Measurements from ENCODE around the gene TSHZ2.

Gene TSHZ2

DNA sequence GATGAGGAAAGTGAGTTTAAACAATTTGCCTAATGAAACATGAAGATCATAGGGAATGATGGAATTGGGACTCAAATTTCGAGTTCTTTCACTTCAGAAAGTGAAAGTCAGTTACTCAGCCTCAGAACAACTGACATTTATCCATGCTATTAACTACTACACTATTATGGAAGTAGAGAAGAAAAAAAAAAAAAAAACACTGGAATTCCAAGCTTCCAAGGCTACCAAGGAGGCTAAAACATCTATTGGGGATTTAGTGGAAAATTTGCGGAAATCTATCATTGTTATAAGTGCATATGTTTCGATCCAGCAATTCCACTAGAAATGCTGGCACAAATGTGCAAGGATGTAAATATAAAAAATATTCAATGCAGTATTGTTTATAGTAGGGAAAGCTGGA, 70.4 kb downstream of the TSHZ2 start:
- Histone ChIP-seq H3K4me2 (ENCODE audit: low read length, poor library complexity, severe bottlenecking) (no peak overlapping the region), H3K23ac (ENCODE audit: low read length in 2 of 2) (no peak overlapping the region), H3K4me1 (ENCODE audit: control insufficient read depth, insufficient read depth, low read depth, low read length) (no peaks in the 10 kb centered on the region), H3K4ac (ENCODE audit: low read depth in 1 of 2, low read length in 2 of 2) (no peak overlapping the region), H2AFZ (ENCODE audit: low read depth, low read length) (no peak overlapping the region), H2BK5ac (ENCODE audit: low read depth, low read length, poor library complexity, severe bottlenecking) (no peak overlapping the region), H3K79me1 (replicated peaks; ENCODE audit: low read length, poor library complexity, severe bottlenecking) (no peaks in the 10 kb centered on the region), H2BK120ac (ENCODE audit: low read depth, low read length) (no peak overlapping the region), H2BK12ac (ENCODE audit: low read length in 2 of 2) (no peak overlapping the region), H3K18ac (ENCODE audit: low read depth in 1 of 2, low read length in 2 of 2) (no peak overlapping the region), H3K9me3 (ENCODE audit: control insufficient read depth, low read length) (peaks cover 2% of the 10 kb centered on the region), H3K27ac (ENCODE audit: low read length, poor library complexity, severe bottlenecking) (no peak overlapping the region), H4K8ac (ENCODE audit: low read length) (no peak overlapping the region), H3K36me3 (ENCODE audit: control insufficient read depth in 1 of 2, insufficient read depth in 2 of 2, low read depth in 1 of 2, low read length in 2 of 2) (peaks cover 0 to 20% of the 10 kb centered on the region in 2 experiments), H4K91ac (ENCODE audit: low read length) (no peak overlapping the region), H3K27me3 (ENCODE audit: control insufficient read depth in 1 of 2, insufficient read depth in 1 of 2, low read length in 2 of 2) (no peaks in the 10 kb centered on the region), H2BK15ac (ENCODE audit: low read depth, poor library complexity, severe bottlenecking) (no peak overlapping the region), H3K9ac (ENCODE audit: low read length) (peak overlapping the region; percentile 87), H3K14ac (ENCODE audit: low read length in 2 of 2) (no peak overlapping the region), H2AK5ac (ENCODE audit: low read length, severe bottlenecking) (no peak overlapping the region), H3K4me3 (ENCODE audit: insufficient read depth in 1 of 2, low read depth in 1 of 2, low read length in 2 of 2) (peak overlapping the region in 1 of 2 experiments; percentile 63)
- no peak for DNase-seq
- WGBS = 100% methylated on average over 2 of the region's 3 CpGs

DNA sequence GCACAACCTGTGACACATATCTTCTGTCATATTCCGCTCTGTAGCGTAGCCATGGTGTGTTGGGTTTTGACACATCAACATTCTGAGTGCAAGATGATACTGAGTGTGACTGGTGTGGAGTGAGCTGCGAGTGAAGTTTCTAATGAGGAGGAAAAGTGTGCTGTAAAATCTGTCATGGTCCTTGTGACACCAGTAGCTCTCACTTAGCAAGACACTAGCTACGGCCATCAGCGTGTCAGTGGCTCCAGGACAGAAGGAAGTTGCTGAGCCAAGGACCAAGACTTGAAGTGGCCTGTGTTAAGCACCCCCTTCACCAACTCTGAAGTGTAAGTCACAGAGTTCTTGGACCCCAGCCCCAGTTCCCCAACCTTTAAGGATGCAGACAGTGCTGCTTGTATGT, 72.1 kb downstream of the TSHZ2 start:
- Histone ChIP-seq H2BK15ac (ENCODE audit: low read depth, poor library complexity, severe bottlenecking) (no peak overlapping the region), H3K4me3 (ENCODE audit: insufficient read depth in 1 of 2, low read depth in 1 of 2, low read length in 2 of 2) (no peak overlapping the region), H2AFZ (ENCODE audit: low read depth, low read length) (no peak overlapping the region), H3K18ac (ENCODE audit: low read depth in 1 of 2, low read length in 2 of 2) (peak overlapping the region in 1 of 2 experiments; percentile 52), H3K9ac (ENCODE audit: low read length) (no peak overlapping the region), H4K91ac (ENCODE audit: low read length) (no peak overlapping the region), H3K4ac (ENCODE audit: low read depth in 1 of 2, low read length in 2 of 2) (peak overlapping the region in 1 of 2 experiments; percentile 55), H3K36me3 (ENCODE audit: control insufficient read depth in 1 of 2, insufficient read depth in 2 of 2, low read depth in 1 of 2, low read length in 2 of 2) (peaks cover 0 to 35% of the 10 kb centered on the region in 2 experiments), H2BK12ac (ENCODE audit: low read length in 2 of 2) (no peak overlapping the region), H2BK120ac (ENCODE audit: low read depth, low read length) (no peak overlapping the region), H2AK5ac (ENCODE audit: low read length, severe bottlenecking) (no peak overlapping the region), H3K79me1 (replicated peaks; ENCODE audit: low read length, poor library complexity, severe bottlenecking) (no peaks in the 10 kb centered on the region), H3K4me1 (ENCODE audit: control insufficient read depth, insufficient read depth, low read depth, low read length) (no peaks in the 10 kb centered on the region), H2BK5ac (ENCODE audit: low read depth, low read length, poor library complexity, severe bottlenecking) (no peak overlapping the region), H3K27ac (ENCODE audit: low read length, poor library complexity, severe bottlenecking) (no peak overlapping the region), H3K4me2 (ENCODE audit: low read length, poor library complexity, severe bottlenecking) (no peak overlapping the region), H3K14ac (ENCODE audit: low read length in 2 of 2) (peak overlapping the region in 1 of 2 experiments; percentile 3), H3K9me3 (ENCODE audit: control insufficient read depth, low read length) (peaks cover 10% of the 10 kb centered on the region), H3K23ac (ENCODE audit: low read length in 2 of 2) (no peak overlapping the region), H3K27me3 (ENCODE audit: control insufficient read depth in 1 of 2, insufficient read depth in 1 of 2, low read length in 2 of 2) (no peaks in the 10 kb centered on the region), H4K8ac (ENCODE audit: low read length) (no peak overlapping the region)
- DNase-seq = no peak
- 82% methylated on average over 5 of the region's 5 CpGs for WGBS

DNA sequence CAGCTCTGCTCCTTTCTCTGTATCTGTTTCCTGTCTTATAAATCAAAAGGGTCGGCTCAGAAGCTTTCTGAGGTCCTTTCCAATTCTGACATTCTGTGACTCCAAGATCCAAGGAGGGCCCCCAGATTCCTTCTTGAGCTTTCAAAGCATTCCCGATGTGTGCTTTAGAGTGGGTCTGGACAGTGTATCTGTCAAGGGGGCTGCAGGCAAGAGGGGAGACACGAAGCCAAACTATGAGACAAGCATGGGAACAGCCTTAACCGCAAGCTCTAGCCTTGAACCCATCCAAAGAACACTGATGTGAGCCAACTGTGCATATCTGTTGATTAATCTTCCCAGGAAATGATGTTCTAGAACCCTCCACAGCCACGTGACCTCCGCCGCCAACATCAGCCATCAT, 73.8 kb downstream of the TSHZ2 start:
- H2BK5ac ChIP-seq (ENCODE audit: low read depth, low read length, poor library complexity, severe bottlenecking) = no peak overlapping the region
- no peak overlapping the region for H3K27ac ChIP-seq (ENCODE audit: low read length, poor library complexity, severe bottlenecking)
- peak; percentile 73 for DNase-seq
- no peak overlapping the region for H4K8ac ChIP-seq (ENCODE audit: low read length)
- H3K4me3 ChIP-seq (ENCODE audit: insufficient read depth in 1 of 2, low read depth in 1 of 2, low read length in 2 of 2) = no peak overlapping the region
- H3K79me1 ChIP-seq (replicated peaks; ENCODE audit: low read length, poor library complexity, severe bottlenecking) = no peaks in the 10 kb centered on the region
- H2BK120ac ChIP-seq (ENCODE audit: low read depth, low read length) = no peak overlapping the region
- no peak overlapping the region for H3K4ac ChIP-seq (ENCODE audit: low read depth in 1 of 2, low read length in 2 of 2)
- no peak overlapping the region for H2AK5ac ChIP-seq (ENCODE audit: low read length, severe bottlenecking)
- no peak overlapping the region for H3K9ac ChIP-seq (ENCODE audit: low read length)
- no peaks in the 10 kb centered on the region for H3K4me1 ChIP-seq (ENCODE audit: control insufficient read depth, insufficient read depth, low read depth, low read length)
- H3K23ac ChIP-seq (ENCODE audit: low read length in 2 of 2) = no peak overlapping the region
- WGBS = 29% methylated on average over 7 of the region's 7 CpGs
- no peak overlapping the region for H3K14ac ChIP-seq (ENCODE audit: low read length in 2 of 2)
- no peak overlapping the region for H3K4me2 ChIP-seq (ENCODE audit: low read length, poor library complexity, severe bottlenecking)
- H4K91ac ChIP-seq (ENCODE audit: low read length) = no peak overlapping the region
- peaks cover 15% of the 10 kb centered on the region for H3K9me3 ChIP-seq (ENCODE audit: control insufficient read depth, low read length)
- no peak overlapping the region for H2AFZ ChIP-seq (ENCODE audit: low read depth, low read length)
- H3K36me3 ChIP-seq (ENCODE audit: control insufficient read depth in 1 of 2, insufficient read depth in 2 of 2, low read depth in 1 of 2, low read length in 2 of 2) = peaks cover 0 to 35% of the 10 kb centered on the region in 2 experiments
- no peak overlapping the region for H2BK12ac ChIP-seq (ENCODE audit: low read length in 2 of 2)
- no peaks in the 10 kb centered on the region for H3K27me3 ChIP-seq (ENCODE audit: control insufficient read depth in 1 of 2, insufficient read depth in 1 of 2, low read length in 2 of 2)
- H2BK15ac ChIP-seq (ENCODE audit: low read depth, poor library complexity, severe bottlenecking) = no peak overlapping the region
- H3K18ac ChIP-seq (ENCODE audit: low read depth in 1 of 2, low read length in 2 of 2) = no peak overlapping the region

- Histone ChIP-seq H2BK15ac (ENCODE audit: low read depth, poor library complexity, severe bottlenecking) (no peak overlapping the region), H3K14ac (ENCODE audit: low read length in 2 of 2) (no peak overlapping the region), H3K4me3 (ENCODE audit: insufficient read depth in 1 of 2, low read depth in 1 of 2, low read length in 2 of 2) (no peak overlapping the region), H3K9me3 (ENCODE audit: control insufficient read depth, low read length) (peaks cover 19% of the 10 kb centered on the region), H3K36me3 (ENCODE audit: control insufficient read depth in 1 of 2, insufficient read depth in 2 of 2, low read depth in 1 of 2, low read length in 2 of 2) (peaks cover 0 to 42% of the 10 kb centered on the region in 2 experiments), H3K18ac (ENCODE audit: low read depth in 1 of 2, low read length in 2 of 2) (no peak overlapping the region), H3K4me2 (ENCODE audit: low read length, poor library complexity, severe bottlenecking) (no peak overlapping the region), H3K79me1 (replicated peaks; ENCODE audit: low read length, poor library complexity, severe bottlenecking) (no peaks in the 10 kb centered on the region), H4K8ac (ENCODE audit: low read length) (no peak overlapping the region), H4K91ac (ENCODE audit: low read length) (no peak overlapping the region), H2AK5ac (ENCODE audit: low read length, severe bottlenecking) (no peak overlapping the region), H3K4me1 (ENCODE audit: control insufficient read depth, insufficient read depth, low read depth, low read length) (no peaks in the 10 kb centered on the region), H2AFZ (ENCODE audit: low read depth, low read length) (no peak overlapping the region), H2BK12ac (ENCODE audit: low read length in 2 of 2) (no peak overlapping the region), H2BK5ac (ENCODE audit: low read depth, low read length, poor library complexity, severe bottlenecking) (no peak overlapping the region), H3K27me3 (ENCODE audit: control insufficient read depth in 1 of 2, insufficient read depth in 1 of 2, low read length in 2 of 2) (no peaks in the 10 kb centered on the region), H3K27ac (ENCODE audit: low read length, poor library complexity, severe bottlenecking) (no peak overlapping the region), H2BK120ac (ENCODE audit: low read depth, low read length) (no peak overlapping the region), H3K4ac (ENCODE audit: low read depth in 1 of 2, low read length in 2 of 2) (no peak overlapping the region), H3K9ac (ENCODE audit: low read length) (no peak overlapping the region), H3K23ac (ENCODE audit: low read length in 2 of 2) (no peak overlapping the region)
- no peak for DNase-seq
- WGBS = 100% methylated on average over 2 of the region's 2 CpGs
Measured at GRCh38 chr20:53047203-53047602, 75.0 kb downstream of the TSHZ2 start.

Measured in mesenchymal stem cell (in vitro differentiated cells and primary cell).